Measurements from ENCODE around the gene RPH3AL.
"Not testable (repeated sequence)": the region's sequence is repeated elsewhere in the genome, so short reads cannot be mapped to it uniquely, and the experiment has no call there.

The RPH3AL gene

DNA sequence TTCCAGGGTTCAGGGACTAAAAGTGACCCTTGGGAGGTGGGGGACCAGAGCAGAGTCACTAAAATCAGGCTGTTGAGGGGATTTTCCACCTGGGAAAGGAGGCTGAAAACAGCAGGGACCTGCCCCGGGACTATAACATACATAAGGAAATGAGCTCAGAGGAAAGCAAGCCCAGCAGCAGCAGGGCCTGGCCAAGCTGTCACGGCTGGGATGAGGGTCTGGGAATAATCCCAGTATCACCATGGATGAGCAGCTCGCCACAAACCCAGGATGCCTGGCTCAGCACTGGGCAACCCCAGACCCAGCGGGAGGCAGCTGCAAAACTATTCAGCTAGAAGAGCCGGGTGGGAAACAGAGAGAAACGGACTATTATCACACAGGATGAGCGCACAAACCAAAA, 72.4 kb downstream of the RPH3AL start:
- DNase-seq, result no peak

DNA sequence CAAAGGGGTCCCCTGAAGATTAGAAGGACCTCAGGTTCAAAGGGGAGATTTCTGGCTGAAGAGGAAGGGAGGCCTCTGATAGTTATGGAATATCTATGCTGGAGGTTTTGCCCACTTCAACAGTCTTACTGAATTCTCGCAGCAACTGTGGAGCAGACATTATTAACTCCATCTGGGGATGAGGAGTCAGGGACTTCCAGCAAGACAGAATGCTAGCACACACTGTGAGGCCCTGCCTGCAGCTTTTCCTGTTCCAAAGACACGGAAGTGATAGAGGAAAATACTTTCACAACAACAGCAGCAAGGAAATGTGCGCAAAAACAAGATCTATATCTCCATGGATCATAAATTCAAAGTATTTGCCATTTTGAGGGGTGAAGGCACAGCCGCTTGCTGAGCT, 72.8 kb downstream of the RPH3AL start:
- no peak for DNase-seq

DNA sequence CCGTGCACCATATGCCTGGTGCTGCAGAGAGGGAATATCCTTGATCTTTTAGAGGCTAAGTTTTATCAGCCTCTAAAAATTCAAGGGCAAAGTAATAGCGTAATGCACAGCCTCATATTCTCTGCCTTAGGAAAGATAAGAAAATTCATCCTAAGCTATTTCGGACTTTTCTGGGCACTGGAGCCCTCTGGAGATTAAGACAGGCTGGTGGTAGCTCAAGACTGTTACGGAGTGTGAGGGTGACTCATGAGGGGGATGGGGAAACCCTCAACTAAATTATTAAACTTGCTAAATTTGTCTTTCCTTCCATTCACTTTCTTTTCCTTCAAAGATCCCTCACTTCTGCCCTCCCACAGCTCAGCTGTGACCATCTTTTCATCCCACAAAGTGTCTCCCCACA, 73.3 kb downstream of the RPH3AL start:
- no peak for DNase-seq

DNA sequence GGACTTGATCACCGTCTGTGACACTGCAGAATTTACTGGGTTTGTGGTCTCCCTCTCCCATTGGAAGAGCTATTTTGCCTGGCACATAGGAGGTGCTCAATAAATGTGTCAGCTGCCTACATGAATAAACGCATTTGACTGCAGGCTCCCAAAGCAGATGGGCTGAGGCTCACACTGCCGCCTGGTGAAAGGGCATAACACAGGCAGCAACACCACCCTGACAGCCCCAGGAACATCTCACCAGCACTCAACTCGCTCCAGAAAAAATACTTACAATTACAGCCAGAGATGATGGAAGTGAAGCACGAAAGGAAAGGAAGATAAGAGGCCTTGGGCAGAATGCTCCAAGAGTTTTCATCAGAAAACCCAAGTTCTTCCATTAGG, 73.9 kb downstream of the RPH3AL start:
- no peak for DNase-seq

DNA sequence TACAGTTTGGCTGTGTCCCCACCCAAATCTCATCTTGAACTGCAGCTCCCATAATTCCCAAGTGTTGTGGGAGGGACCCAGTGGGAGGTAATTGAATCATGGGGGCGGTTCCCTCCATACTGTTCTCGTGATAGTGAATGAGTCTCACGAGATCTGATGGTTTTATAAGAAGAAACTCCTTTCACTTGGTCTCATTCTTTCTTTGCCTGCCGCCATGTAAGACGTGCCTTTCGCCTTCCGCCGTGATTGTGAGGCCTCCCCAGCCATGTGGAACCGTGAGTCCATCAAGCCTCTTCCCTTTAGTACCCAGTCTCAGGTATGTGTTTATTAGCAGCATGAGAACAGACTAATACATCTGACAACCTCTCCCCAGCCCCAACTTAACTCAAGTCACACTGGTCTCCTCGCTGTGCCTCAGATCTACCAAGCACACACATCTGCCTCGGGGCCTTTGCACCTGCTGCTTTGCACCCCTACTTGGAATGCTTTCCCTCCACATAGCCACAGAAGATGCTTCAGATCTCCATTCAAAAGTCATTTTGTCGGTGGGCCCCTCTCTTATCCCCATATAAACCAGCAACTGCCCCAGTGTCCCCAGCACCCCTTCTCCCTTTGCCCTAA, 74.4 kb downstream of the RPH3AL start:
- no peak for DNase-seq

DNA sequence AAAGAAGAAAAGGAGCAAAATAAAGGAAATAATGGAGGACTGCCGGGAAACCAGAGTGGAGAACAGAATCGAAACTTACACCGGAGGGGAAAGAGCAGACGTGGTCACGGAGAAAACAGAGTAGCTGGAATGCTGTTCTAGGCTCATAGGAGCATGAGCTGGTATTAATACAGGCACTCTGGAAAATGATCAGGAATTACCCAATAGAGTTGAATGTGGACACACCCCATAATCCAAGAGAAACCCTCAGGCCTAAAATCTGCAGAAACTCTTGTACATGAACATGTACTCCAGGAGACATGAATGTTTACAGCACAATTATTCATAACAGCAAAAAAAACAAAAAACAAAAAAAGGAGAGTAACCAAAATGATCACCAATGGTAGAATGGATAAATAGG, 77.7 kb downstream of the RPH3AL start:
- no peak for DNase-seq

DNA sequence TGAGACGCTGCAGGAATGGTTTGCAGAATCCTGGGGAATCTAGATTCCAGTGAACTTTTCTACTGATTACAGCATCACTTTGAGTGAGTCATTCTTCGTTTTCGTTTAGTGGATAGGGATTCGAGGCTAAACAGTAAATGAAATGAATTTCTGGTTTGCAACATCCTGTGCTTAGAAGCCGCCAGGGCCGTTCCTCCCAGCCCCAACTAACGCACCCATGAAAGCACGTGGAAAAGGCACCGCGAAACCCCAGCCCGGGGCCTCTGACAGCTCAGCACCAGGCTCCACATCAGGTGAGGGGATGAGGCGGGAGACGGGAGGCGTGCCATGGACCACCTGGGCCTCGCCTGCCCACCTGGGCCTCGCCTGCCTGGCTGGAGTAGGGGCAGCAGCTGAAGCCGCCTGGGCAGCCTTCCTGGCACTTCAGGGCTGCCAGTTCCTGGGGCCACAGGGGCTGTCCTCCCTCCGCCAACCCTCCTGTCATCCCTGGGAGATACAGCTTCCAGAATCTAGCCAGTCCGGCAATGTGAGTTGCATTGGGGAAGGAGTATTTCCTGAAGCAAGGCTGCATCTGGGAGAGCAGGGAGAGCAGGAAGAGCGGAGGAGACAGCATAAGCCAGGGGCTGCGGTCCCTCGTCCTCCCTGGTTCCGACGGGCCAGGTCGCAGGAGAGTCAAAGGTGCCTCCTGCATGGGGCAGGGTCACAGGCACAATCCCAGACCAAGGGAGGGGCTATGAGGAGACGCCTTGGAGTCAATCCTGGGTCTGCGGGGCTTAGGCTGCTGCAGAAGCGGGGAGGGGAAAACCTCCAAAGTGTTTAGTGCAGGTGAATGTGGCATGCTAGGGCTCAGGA, 78.4 kb downstream of the RPH3AL start:
- no peak for DNase-seq

DNA sequence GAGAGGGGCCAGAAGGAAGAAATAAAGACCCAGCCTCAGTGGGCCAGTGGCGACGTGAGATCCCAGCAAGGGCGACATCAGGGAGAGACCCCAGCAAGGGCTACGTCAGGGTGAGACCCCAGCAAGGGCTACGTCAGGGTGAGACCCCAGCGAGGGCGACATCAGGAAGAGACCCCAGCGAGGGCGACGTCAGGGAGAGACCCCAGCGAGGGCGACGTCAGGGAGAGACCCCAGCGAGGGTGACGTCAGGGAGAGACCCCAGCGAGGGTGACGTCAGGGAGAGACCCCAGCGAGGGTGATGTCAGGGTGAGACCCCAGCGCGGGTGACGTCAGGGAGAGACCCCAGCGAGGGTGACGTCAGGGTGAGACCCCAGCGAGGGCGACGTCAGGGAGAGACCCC, 79.8 kb downstream of the RPH3AL start:
- not testable (repeated sequence) for DNase-seq

DNA sequence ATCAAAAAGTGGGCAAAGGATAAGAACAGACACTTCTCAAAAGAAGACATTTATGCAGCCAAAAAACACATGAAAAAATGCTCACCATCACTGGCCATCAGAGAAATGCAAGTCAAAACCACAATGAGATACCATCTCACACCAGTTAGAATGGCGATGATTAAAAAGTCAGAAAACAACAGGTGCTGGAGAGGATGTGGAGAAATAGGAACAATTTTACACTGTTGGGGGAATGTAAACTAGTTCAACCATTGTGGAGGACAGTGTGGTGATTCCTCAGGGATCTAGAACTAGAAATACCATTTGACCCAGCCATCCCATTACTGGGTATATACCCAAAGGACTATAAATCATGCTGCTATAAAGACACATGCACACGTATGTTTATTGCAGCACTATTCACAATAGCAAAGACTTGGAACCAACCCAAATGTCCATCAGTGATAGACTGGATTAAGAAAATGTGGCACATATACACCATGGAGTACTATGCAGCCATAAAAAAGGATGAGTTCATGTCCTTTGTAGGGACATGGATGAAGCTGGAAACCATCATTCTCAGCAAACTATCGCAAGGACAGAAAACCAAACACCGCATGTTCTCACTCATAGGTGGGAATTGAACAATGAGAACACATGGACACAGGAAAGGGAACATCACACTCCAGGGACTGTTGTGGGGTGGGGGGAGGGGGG, 80.5 kb downstream of the RPH3AL start:
- DNase-seq, result not testable (repeated sequence)

DNA sequence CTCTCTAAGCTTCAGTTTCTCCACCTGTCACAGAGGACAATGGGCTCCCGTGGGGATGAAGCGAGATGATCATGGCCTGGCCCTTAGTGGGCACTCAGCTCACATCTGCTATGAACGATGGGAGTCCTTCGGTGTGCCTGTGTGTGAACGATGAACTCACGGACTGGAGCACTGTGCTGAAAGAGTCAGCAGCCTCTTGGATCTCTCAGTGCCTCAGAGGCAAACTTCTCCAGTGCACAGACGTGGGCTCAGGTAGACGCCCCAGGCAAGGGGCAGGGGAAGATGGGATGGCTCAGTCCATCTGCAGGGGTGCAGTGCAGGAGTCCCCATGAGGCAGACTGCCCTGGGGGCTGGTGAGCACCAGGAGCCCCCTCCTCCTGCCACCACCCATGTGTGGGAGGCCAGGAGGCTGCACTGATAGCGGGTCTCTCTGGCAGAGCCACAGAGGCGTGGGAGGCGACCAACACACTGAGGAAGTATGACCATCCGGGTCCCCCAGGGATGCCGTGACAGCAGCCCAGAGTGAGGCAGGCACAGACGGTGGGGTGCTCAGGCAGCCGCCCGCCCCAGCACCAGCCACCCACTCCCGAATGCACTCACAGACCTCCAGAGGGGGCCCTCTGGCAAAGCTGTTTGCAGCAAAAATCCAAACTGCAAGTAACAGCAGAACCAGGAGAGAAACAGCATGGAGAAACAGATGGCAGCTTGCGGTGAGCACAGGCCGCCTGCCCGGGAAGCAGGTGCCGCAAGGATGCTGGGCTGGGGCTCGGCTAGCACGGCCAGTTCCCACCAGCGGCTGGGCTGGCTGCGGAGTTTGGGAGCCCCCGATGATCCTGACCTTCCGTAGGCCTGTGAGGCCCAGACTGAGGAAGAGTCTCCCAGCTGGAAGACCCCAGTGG, 82.7 kb downstream of the RPH3AL start:
- no peak for DNase-seq

DNA sequence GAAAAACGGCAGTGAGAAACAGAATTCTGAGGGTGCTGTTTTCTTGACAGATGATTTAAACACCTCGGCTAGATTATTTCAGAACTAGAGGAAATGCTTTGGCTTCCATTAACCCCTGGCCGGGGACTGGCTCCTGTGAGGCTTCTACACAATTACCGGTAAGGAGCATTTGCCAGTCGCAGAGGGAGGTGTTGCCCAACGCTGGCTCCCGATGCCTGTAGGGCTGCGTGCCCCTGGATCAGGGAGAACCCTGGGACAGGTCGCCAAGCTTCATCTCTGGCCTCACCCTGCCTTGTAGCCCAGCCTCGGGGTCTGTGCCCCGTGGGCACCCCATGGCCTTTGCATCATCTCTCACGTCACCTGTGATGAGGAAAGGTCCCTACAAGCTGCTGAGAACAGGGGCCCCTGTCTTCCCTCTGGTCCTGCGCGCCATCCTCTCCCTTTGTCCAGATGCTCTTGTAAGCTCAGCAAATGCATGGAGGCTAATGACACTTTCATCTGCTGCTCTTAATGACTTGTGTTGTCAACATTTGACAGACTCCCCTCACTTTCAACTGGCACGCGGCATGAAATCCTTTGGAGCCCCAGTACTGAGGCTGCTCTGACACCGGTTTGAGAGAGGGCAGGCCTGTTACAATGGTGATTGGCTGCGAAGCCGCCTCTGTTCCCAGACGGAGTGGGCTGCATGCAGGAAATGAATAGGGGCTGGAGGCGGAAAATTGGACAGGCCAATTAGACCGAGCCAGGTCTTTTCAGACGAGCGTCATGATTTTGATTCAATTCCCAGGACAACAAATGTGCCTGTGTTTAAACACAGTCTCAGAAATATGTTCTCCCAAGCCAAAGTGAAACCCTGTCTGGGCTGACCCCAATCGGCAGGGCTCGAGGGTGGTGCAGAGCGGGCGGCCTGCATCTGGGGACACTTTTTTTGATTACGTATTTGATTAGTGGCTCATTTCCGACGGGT, 85.6 kb downstream of the RPH3AL start:
- DNase-seq, result no peak

DNA sequence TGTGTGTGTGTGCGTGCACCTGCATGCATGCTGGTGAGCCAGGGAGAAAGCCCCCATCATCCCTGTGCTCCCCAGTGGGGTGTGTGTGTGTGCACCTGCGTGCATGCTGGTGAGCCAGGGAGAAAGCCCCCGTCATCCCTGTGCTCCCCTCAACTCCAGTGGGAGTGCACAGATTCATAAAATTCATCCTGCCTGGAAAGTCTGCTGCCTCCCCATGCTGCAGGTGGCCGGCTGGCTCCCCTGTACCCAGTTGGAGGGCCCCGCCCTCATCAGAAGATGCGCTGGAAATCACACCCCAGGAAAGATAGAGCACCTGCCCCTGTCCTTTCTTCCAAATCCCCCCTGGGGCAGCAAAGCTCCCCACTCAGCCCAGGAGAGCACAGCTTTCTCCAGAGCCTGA, 86.4 kb downstream of the RPH3AL start:
- no peak for DNase-seq

DNA sequence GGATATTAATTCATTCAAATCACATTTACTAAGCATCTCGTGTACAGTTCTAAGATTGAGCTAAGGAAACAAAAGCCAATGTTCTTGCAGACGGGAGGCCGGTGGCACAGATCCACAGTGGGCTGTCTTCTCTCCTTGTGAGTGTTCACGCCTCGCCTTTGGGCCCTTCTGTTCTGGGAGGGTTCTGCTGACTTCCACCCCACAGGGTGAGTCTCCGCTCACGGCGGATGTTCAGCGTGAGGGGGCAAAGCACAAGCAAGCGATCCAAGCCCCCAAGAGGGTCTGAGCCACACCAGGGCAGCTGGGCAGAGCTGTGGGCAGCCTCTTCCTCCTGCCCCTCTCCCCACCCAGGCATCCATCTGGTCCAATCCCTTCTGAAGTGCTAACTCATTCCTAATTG, 86.9 kb downstream of the RPH3AL start:
- no peak for DNase-seq

DNA sequence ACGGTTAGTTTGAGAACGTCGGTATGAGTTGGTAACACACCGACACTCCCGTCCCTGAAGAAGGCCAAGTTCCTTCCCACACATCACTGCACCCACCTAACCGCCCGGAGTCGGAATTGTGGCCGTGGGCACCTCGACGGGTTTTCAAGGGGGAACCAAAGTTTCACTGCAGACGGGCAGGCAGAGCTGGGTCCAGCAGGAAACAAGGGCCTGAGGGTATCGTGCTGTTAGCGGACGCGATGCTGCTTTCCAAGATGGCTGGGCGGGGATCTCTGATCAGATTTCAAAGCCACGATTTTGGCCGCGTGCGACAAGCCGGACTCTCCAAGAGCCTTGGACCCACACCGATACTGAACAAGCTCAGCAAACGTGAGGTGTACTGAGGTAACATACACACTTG, 88.8 kb downstream of the RPH3AL start:
- no peak for DNase-seq

DNA sequence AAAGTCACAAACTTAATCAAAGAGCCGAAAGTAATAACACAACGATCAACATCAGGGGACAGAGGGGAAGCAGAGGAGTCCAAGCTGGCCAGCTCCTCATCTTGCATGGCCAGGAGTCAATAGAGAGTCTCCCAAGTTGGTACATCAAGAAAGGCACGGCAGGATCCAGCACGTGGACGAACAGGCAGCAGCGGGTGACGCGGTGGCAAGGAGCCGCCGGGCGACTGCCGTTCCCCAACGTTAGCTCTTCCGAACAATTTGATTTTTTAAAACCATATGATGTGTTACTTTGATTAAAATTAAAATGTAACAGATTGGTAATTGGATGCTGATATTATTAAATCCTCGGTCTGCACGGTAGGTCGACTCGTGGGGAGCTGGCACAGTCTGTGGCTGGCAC, 89.3 kb downstream of the RPH3AL start:
- no peak for DNase-seq

DNA sequence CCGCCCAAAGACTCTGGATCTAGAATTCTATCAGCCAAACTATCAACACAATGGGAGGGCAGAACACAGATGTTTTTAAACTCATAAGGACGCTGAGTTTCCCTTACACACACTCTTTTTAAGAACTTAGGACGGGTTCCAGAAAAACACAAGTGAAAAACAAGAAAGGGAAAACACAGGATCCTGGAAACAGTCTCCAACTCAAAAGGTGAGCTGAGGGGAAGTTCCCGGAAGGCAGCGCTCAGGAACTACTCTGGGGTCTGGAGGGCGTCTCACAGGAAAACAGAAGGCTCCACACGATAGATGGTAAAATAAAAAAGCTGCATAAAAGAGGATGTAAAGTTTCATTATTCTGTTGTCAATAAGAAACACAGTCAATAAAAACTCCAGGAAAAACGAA, 91.0 kb downstream of the RPH3AL start:
- DNase-seq, result no peak

DNA sequence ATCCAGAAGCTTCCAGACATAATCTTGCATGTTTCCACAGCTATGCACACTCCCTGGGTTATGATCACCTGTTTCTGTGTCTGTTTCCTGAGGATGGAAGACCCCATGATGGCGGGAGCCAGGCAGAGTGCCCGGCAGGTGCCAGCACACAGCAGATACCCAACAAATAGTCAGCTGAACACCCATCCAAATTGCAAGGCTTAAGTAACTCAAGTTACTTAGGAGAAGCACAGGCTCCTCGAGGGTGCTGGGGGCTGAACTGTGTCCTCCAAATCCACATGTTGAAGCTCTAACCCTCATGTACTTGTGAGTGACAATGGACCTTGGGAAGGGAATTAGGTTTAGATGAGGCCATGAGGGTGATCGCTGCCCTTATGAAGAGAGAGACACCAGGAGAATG, 91.7 kb downstream of the RPH3AL start:
- DNase-seq, result no peak

DNA sequence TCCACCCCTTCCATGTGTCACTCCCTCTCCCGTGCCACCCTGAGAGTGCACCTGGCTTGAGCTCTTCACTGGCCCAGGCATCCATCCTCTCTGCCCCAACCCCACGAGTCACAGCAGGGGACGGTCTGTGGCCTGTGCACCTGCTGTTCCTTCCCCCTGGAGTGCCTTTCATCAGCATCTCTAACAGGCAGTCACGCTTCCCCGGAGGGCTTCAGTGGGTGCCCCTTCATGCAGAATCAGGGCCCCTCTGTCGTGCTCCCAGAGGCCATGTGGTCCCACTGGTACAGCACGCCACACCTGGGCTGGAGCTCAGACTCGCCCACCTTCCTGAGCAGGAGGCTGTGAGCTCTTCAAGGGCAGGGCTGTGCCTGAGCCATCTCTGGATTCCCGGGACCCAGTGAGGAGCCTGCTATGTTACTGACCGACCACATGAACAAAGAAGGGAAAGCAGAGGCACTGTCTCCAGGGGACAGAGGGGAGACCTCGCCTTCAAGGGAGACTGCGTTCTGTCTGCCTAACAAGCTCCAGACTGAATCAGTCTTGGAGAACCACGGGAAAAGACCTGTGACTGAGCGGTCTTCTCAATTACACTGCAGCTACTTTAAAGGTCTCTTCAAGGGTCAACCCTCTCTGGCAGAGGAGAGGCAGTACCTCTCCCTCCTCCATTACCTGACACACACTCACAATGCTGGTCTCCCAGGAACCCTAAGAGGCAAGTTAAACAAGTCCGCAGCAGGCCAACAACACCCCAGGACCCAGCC, 92.4 kb downstream of the RPH3AL start:
- no peak for DNase-seq

DNA sequence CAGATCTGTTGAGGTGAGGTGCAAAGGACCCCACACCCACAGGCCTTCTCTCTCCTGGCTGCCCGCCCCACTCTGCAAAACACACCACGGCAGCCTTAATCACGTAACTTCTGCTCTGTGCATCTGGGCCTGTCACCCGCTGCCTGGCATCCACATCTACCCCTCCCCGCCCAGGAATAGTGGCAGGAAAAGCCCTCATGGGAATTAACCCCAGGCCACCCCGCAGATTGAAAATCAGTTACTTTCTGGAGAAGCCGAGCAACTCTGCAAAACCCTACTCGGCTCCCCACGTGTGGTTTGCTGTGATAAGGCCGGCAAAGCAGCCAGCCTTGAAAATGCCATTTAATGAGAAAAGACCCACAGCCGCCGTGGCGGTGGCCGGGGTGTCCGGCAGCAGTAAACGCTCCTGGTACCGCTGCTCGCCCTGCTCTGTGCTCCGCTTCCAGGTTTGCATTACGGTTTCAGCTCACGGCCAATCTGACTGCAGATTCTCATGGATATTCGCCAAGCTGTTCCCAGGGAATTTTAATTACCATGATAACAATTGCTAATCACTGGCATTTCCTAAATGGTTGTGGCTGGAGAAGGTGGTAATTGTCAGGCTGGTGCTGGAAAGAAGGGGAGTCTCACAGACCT, 93.1 kb downstream of the RPH3AL start:
- no peak for DNase-seq

DNA sequence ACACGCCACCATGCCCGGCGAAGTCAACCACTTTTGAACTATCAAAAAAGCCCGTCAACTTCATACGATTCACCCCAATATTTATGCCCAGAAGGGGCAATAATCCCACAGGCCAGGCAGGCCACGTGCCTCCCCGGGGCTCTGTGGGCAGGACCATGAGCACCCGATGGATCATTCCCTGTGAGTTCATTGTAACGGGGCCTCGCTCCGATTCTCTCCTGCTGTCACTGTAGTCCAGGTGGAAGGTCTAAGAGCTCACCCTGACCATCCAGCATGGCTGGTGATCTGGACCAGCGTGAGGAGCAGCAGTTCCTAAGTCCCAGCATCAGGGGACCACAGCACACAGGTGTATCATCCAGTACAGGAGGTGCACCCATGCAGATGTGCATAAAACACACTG, 93.7 kb downstream of the RPH3AL start:
- DNase-seq, result no peak
